ENCODE results near the gene CXCL8.
A peak's percentile ranks its signal among the peaks of the same experiment; 100 is the strongest.

CXCL8 gene

DNA sequence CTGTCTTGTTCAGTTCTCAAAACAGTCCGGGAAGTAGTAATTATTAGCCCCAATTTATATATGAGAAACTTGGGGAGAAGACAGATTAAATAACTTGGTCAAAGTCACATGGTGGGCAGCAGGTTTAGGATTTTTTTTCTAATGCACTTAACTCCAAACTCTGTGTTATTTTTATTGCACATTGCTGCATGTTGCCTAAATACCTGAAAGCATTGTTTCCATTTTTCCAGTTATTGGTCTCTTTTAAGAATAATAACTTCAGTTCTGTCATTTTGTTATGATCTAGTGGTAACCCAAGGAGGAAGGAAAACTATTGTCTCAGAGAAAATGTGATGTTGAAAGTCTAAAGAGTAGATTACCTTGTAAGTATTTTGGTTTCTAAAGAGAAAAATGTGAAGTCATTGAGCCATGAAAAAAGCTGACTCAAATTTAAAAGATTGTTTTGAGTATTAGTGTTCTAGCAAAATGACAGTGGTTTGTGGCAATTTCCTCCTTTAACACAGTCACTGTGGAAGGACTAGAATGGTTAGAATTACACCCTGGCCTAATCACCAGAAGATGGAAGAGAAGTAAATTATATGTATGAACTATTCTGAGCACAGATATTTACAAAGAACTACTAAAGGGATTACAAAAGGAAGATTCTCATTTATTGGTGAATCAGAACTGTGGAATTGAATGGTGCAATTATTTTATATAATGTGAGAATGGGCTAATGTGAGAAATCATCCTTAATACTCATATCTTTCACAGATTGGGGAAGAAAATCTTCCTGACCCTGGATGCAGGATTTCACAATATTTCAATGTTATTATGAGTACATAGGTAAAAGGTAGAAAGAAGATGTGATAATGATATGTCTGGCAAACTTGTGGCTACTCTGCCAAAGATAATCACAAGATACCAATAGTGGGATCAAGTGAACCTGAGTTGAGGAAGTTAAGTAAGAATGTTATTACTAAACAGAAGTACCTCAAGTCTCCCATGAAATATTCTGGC is 21.7 kb upstream of the CXCL8 start:
- DNase-seq, result no peak

- no peak for DNase-seq
Measured at GRCh38 chr4:73721435-73721834, 18.9 kb upstream of the CXCL8 start.

DNA sequence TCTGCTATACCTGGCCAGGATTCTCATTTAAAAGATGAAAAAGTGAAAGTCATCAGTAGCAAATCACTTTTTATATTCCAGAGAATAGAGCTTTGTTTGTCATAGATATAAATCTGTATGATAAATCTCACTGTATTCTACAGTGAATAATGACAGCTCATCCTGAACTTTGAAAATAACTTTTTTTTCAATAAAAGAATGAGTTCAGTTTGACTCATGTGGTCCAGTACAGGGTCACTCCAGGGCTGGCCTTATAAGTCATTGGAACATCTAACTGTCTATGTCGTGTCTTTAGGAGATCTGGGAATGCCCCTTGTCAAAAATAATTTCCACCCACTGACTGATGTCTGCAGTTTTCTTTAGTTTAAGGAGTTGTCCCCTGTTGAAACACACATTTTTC is 18.5 kb upstream of the CXCL8 start:
- no peak for DNase-seq

DNA sequence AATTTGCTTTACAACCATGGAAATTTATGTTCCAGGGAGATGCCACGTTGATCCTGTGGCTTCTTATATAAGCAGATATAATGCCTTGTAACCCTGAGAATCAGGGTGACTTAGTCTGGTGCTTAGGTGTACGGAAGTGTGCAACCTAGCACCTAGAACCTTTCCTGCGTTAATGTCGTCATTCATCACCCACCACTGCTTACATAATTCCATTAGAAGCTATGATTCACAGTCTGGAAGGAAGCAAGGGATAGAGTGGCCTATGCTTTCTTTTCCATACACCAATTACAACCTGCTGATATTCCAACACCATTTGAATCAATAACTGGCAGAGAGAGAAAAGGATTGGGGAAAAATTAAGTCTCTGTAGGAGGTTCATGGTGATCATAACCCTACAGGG is 17.3 kb upstream of the CXCL8 start:
- no peak for DNase-seq

DNA sequence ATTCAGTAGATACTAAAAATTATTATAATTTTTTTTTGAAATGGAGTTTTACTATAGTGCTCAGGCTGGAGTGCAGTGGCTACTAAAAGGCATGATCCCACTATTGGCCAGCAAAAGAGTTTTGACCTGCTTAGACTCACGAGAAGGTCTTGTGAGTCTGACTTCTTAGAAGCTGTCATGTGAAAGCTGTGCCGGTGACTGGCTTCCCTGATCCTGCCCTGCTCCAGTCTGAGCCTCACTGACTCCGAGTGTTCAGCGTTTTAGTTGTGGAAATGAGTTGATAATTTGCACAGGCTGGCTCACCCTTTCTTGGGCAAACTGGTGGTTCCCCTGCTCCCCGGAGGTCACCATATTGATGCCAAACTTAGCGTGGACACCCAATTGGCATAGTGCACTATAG is 16.4 kb upstream of the CXCL8 start:
- DNase-seq, result no peak

GRCh38 chr4:73725510-73725909 is 14.9 kb upstream of the CXCL8 start:
- no peak for DNase-seq

DNA sequence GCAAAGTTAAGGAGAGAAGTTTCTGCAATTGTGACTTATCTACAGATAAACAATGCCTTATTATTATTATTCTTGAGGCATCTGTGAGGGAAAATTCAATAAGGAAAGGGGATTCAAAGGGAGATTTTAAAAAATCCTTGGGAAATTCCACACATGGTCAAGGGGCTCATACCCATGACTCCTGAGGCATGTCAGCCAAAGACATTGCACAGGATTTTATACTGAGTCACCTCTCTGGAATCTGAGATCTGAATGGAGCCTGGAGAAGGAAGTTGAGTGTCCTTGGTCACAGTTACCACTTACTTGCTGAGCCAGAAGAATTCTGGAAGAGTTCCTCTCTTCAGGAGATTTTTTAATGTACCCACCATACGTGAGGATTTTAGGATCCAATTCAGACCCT is 14.4 kb upstream of the CXCL8 start:
- DNase-seq, result no peak

DNA sequence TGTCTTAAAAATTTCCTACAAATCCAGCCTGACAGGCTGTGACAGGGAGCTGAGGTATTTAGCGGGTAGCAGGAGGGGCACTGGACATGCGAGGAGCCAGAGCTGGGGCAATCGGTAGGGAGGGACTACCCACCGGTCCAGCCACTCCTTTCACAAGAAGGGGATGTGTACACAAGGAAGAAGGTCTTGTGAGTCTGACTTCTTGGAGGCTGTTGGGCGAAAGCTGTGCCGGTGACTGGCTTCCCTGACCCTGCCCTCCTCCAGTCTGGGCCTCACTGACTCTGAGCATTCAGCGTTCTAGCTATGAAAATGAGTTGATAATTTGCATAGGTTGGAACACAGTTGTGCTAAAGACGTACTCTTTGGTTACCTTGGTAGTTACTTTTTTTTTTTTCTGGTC is 12.7 kb upstream of the CXCL8 start:
- no peak for DNase-seq

- no peak for DNase-seq
Measured at GRCh38 chr4:73728091-73728741, 12.2 kb upstream of the CXCL8 start.

- peak; percentile 15 for DNase-seq
Measured at GRCh38 chr4:73729534-73730165, 10.7 kb upstream of the CXCL8 start.

GRCh38 chr4:73730292-73730691 is 10.1 kb upstream of the CXCL8 start:
- DNase-seq, result peak; percentile 5

DNA sequence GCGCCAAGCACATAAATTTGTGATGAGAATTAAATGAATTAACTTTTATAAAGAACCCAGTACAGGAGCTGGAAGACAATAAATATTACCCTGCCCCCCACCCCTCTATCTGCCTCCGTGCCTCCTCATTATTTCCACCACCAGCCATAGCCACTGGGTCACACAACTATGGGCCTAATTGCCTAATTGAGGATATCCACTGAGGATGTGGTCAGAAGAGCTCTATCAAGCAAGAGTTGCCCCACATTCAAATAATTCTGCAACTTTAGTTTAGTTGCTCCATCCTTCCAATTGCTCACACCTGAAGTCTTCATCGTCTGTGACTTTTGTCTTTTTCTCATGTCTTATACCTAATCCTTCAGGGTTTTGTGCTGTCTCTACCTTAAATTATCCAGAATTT is 9.5 kb upstream of the CXCL8 start:
- DNase-seq, result no peak

GRCh38 chr4:73731968-73732610 is 8.3 kb upstream of the CXCL8 start:
- DNase-seq, result no peak

- no peak for DNase-seq
Measured at GRCh38 chr4:73732759-73733431, 7.5 kb upstream of the CXCL8 start.

DNA sequence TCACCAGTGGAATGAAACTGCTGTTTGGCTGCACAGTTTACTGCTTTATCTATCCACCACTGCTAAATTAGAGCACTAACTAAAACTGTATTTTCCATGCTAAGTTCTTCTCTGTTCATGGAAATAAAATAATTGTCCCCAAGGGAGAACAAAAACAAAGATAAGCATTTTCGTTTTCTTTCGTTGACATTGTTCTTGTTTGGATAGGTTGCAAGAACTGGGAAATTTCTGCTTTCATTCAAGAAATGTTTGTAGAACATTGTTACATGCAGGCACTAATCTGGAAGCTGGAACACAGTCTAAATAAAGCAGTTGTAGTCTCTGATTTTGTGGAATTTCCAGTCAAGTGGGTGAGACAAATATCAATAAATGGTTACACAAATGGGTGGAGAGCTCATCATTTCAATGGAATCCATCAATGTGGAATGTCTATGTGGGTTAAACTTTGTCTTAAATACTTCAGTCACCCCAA is 5.8 kb upstream of the CXCL8 start:
- no peak for DNase-seq

DNA sequence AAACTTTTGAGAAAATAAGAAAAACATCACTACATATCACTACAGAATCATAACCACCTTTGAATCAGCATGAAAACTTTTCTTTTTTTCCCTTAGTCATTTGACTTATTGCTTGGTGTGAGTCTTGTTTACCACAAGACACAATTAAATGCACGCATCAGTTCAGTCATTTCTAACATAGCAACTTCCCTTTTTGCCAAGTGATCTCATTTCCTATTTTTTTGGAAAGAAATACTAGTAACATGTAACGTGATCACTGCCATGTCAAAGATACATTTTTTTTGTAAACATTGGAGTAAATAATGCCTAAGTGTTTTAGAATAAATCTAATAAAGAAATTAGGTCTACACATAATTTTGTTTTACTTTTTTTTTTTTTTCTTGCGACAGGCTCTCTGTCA is 5.1 kb upstream of the CXCL8 start:
- no peak for DNase-seq

- DNase-seq, result no peak
Measured at GRCh38 chr4:73741031-73741749, 821 bp downstream of the CXCL8 start.

GRCh38 chr4:73741750-73742489 is 1.6 kb downstream of the CXCL8 start:
- no peak for DNase-seq

DNA sequence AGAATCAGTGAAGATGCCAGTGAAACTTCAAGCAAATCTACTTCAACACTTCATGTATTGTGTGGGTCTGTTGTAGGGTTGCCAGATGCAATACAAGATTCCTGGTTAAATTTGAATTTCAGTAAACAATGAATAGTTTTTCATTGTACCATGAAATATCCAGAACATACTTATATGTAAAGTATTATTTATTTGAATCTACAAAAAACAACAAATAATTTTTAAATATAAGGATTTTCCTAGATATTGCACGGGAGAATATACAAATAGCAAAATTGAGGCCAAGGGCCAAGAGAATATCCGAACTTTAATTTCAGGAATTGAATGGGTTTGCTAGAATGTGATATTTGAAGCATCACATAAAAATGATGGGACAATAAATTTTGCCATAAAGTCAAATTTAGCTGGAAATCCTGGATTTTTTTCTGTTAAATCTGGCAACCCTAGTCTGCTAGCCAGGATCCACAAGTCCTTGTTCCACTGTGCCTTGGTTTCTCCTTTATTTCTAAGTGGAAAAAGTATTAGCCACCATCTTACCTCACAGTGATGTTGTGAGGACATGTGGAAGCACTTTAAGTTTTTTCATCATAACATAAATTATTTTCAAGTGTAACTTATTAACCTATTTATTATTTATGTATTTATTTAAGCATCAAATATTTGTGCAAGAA is 2.3 kb downstream of the CXCL8 start:
- DNase-seq, result no peak

- no peak for DNase-seq
Measured at GRCh38 chr4:73743281-73743680, 2.9 kb downstream of the CXCL8 start.

DNA sequence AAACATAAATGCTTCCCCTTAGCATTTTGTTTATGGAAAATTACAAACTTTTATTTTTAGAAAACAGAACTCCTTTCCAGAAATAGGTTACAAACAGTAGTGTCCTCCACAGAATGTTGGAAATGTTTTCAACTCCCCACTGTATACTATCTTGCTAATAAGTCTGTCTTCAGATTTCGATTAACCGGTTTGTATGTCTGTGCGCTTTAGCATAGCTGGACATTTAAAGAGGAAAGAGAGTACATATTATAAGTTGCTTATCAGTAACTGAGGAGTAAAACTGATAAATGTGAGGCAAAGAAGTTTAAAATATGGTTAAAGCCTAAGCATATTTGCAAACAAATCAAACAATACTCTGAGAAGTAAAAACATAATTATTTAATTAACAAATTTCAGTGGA is 3.4 kb downstream of the CXCL8 start:
- DNase-seq, result no peak

All from NCI-H774 (cell line).